ENCODE measurements around the gene CELF5. TPM values are rescaled to one million over a fixed set of nuclear protein-coding genes. Genes with fewer than 3 reads are reported as not detected.
"Not testable (repeated sequence)": the region's sequence is repeated elsewhere in the genome, so short reads cannot be mapped to it uniquely, and the experiment has no call there.

Gene CELF5
- total RNA-seq, 2 donors from 2014 or later: 0.42 to 0.59 TPM

DNA sequence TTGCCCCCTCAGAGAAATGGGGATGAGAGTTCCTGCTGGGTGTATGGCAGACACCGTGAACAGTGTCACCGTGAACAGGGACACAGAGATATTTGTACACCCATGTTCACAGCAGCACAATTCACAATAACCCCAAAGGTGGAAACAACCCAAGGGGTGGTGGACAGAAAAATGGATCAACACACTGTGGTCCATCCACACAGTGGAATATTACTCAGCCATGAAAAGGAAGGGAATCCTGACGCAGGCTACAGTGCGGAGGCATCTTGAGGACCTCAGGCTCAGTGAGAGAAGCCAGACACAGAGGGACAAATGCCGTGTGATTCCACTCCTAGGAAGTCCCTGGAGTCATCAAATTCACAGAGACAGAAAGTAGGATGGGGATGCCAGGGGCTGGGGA is 7.6 kb upstream of the CELF5 start:
- Histone ChIP-seq H3K4me3 (no peak overlapping the region), H3K36me3 (no peaks in the 10 kb centered on the region), H3K9ac (ENCODE audit: low read depth in 2 of 2, low read length in 2 of 2) (no peak overlapping the region), H3K27ac (no peak overlapping the region), H3K27me3 (no peaks in the 10 kb centered on the region), H3K9me3 (no peaks in the 10 kb centered on the region), H3K4me1 (no peaks in the 10 kb centered on the region)
- intact Hi-C loops (cut with DNase I): no loop called here
- no peak for DNase-seq
- TF ChIP-seq, protein P1, sequence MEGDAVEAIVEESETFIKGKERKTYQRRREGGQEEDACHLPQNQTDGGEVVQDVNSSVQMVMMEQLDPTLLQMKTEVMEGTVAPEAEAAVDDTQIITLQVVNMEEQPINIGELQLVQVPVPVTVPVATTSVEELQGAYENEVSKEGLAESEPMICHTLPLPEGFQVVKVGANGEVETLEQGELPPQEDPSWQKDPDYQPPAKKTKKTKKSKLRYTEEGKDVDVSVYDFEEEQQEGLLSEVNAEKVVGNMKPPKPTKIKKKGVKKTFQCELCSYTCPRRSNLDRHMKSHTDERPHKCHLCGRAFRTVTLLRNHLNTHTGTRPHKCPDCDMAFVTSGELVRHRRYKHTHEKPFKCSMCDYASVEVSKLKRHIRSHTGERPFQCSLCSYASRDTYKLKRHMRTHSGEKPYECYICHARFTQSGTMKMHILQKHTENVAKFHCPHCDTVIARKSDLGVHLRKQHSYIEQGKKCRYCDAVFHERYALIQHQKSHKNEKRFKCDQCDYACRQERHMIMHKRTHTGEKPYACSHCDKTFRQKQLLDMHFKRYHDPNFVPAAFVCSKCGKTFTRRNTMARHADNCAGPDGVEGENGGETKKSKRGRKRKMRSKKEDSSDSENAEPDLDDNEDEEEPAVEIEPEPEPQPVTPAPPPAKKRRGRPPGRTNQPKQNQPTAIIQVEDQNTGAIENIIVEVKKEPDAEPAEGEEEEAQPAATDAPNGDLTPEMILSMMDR (IDR thresholded peaks at IDR 0.05): no peak

DNA sequence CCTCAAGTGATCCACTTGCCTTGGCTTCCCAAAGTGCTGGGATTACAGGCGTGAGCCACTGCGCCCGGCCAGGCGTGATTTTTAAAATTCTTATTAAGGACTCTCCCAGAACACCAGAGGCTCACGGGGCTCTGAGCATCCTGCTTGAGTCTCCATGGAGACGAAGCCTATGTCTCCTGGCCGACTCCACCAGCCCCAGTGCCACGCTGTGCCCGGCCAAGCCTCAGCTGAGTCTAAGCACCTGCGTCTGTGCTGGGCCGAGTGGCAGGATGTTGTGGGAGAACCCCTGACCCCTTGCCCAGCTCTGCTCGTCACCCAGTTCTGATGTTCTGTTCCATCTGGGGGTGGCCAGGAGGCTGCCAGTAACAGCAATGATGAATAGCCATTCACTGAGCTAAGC is 3.9 kb upstream of the CELF5 start:
- H3K27ac ChIP-seq: no peak overlapping the region
- DNase-seq: no peak
- H3K36me3 ChIP-seq: no peaks in the 10 kb centered on the region
- peaks cover 7% of the 10 kb centered on the region for H3K27me3 ChIP-seq
- no peak overlapping the region for H3K4me3 ChIP-seq
- no peaks in the 10 kb centered on the region for H3K4me1 ChIP-seq
- intact Hi-C loops (cut with DNase I): no loop called here
- H3K9ac ChIP-seq (ENCODE audit: low read depth in 2 of 2, low read length in 2 of 2): no peak overlapping the region
- TF ChIP-seq, protein P1 (IDR thresholded peaks at IDR 0.05): no peak
- H3K9me3 ChIP-seq: no peaks in the 10 kb centered on the region

DNA sequence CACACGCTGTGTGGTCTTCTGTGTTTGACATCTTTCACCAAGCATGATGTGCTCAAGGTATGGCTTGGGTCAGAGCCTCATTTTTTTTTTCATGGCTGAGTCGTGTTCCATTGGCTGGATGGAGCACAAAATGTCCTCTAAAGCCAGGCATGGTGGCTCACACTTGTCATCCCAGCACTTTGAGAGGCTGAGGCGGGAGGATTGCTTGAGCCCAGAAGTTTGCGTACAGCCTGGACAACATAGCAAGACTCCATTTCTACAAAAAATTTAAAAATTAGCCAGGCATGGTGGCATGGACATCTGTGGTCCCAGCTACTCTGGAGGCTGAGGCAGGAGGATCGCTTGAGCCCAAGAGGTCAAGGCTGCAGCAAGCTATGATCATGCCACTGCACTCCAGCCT is 2.9 kb upstream of the CELF5 start:
- H3K9ac ChIP-seq (ENCODE audit: low read depth in 2 of 2, low read length in 2 of 2); H3K4me1 ChIP-seq; intact Hi-C loops (cut with DNase I); H3K27ac ChIP-seq; H3K4me3 ChIP-seq; H3K9me3 ChIP-seq; DNase-seq; H3K36me3 ChIP-seq: not testable (repeated sequence)
- peaks cover 12% of the 10 kb centered on the region for H3K27me3 ChIP-seq

DNA sequence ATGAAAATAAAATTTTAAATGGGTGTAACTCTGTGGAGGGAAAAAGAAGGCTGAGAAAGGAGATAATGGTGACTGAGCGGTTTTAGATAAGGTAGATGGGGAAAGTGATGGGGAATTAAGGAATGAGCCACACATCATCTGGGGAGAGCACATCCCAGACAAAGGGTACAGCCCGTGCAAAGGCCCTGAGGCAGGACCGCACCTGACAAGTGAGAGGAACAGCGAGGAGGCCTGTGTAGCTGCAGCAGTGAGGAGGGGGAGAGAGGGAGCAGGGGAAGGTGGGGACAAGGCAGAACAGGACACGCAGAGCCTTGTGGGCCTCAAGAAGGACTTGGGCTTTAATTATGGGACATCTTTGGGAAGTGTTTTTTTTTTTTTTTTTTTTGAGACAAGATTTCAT is 1.8 kb upstream of the CELF5 start:
- TF ChIP-seq, protein P1 (IDR thresholded peaks at IDR 0.05): no peak
- Histone ChIP-seq H3K27me3 (peaks cover 16% of the 10 kb centered on the region), H3K9ac (ENCODE audit: low read depth in 2 of 2, low read length in 2 of 2) (no peak overlapping the region), H3K4me1 (no peaks in the 10 kb centered on the region), H3K36me3 (no peaks in the 10 kb centered on the region), H3K4me3 (no peak overlapping the region), H3K27ac (no peak overlapping the region), H3K9me3 (no peaks in the 10 kb centered on the region)
- intact Hi-C loops (cut with DNase I): no loop called here
- no peak for DNase-seq

DNA sequence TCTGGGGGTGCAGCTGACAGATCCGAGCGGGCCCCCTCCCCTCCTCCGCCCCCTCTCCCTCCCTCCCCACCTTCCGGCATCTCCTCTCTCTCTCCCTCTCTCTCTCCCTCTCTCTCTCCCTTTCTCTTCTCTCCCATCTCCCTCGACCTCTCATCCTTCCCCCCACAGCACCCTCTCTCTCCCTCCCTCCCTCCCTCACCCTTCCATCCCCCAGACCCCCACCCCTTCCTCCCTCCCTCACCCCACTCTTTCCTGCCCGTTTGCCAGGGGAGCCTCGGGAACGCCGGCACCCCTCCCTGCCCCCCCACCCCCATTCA is 666 bp downstream of the CELF5 start:
- no peaks in the 10 kb centered on the region for H3K9me3 ChIP-seq
- intact Hi-C loops (cut with DNase I): no loop called here
- no peak overlapping the region for H3K4me3 ChIP-seq
- no peak overlapping the region for H3K27ac ChIP-seq
- no peak overlapping the region for H3K9ac ChIP-seq (ENCODE audit: low read depth in 2 of 2, low read length in 2 of 2)
- H3K36me3 ChIP-seq: no peaks in the 10 kb centered on the region
- H3K4me1 ChIP-seq: no peaks in the 10 kb centered on the region
- TF ChIP-seq, protein P1 (IDR thresholded peaks at IDR 0.05): no peak
- no peak for DNase-seq
- peaks cover 21% of the 10 kb centered on the region for H3K27me3 ChIP-seq

DNA sequence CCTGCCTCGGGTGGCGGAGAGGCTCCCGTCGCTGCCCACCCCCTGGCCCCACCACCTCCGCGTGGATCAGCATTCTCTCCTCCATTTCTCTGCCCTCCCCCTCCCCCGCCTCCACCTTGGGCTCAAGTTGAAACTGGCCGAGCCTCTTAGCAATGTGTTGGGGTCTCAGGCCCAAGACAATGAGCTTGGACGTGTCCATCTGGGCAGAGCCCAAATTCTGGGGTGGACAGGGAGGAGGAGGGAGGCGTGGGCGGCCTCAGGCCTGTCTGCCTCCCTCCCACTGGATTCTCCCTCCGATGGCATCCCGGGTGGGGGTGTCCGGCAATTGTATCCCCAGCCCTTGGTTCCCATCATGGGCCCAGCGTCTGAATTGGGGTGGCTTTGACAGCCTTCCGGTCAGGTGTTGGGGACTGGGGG is 1.2 kb downstream of the CELF5 start:
- Histone ChIP-seq H3K9me3 (no peaks in the 10 kb centered on the region), H3K4me1 (no peaks in the 10 kb centered on the region), H3K4me3 (no peak overlapping the region), H3K36me3 (no peaks in the 10 kb centered on the region), H3K27me3 (peaks cover 21% of the 10 kb centered on the region), H3K9ac (ENCODE audit: low read depth in 2 of 2, low read length in 2 of 2) (no peak overlapping the region), H3K27ac (no peak overlapping the region)
- TF ChIP-seq, protein P1 (IDR thresholded peaks at IDR 0.05): no peak
- no peak for DNase-seq
- intact Hi-C loops (cut with DNase I): no loop called here

Measured in colonic mucosa (tissue), 4 donors.